Measurements from ENCODE around the gene PHETA2.
"Not testable (repeated sequence)": the region's sequence is repeated elsewhere in the genome, so short reads cannot be mapped to it uniquely, and the experiment has no call there.

Gene PHETA2

DNA sequence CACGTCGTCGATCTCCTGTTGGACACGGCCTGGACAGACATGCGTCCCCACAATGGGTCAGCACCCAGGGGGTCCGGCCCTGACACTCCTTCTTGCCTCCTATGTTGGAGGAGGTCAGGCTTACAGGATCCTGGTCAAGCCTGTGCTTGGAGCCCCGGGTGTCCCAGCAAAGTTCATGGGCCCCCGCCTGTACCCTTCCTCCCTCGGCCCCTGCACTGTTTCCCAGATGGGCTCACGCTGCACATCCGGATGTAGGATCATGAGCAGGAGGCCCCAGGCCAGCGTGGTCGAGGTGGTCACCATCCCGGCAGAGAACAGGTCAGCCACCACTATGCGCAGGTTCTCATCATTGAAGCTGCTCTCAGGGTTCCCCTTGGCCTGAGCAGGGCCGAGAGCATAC is 53.6 kb downstream of the PHETA2 start:
- TF ChIP-seq, protein P1, sequence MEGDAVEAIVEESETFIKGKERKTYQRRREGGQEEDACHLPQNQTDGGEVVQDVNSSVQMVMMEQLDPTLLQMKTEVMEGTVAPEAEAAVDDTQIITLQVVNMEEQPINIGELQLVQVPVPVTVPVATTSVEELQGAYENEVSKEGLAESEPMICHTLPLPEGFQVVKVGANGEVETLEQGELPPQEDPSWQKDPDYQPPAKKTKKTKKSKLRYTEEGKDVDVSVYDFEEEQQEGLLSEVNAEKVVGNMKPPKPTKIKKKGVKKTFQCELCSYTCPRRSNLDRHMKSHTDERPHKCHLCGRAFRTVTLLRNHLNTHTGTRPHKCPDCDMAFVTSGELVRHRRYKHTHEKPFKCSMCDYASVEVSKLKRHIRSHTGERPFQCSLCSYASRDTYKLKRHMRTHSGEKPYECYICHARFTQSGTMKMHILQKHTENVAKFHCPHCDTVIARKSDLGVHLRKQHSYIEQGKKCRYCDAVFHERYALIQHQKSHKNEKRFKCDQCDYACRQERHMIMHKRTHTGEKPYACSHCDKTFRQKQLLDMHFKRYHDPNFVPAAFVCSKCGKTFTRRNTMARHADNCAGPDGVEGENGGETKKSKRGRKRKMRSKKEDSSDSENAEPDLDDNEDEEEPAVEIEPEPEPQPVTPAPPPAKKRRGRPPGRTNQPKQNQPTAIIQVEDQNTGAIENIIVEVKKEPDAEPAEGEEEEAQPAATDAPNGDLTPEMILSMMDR (IDR thresholded peaks at IDR 0.05; ENCODE audit: low read depth, low read length, missing control alignments) = no peak
- no peak overlapping the region for H3K4me3 ChIP-seq (ENCODE audit: low read depth, low read length)
- in situ Hi-C loops (cut with HindIII; ENCODE audit: low pct_ligation_motif_present, low sequenced_read_pairs) = no loop called here

DNA sequence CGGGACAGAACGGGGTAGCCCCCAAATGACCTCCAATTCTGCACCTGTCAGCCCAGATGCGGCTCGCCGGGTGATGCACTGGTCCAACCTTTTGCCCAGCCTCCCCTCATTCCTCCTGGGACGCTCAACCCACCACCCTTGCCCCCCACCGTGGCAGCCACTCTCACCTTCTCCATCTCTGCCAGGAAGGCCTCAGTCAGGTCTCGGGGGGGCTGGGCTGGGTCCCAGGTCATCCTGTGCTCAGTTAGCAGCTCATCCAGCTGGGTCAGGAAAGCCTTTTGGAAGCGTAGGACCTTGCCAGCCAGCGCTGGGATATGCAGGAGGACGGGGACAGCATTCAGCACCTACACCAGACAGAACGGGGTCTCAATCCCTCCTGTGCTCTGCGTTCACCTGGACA is 54.0 kb downstream of the PHETA2 start:
- H3K4me3 ChIP-seq (ENCODE audit: low read depth, low read length); H3K36me3 ChIP-seq (replicated peaks); DNase-seq; H3K27ac ChIP-seq; in situ Hi-C loops (cut with HindIII; ENCODE audit: low pct_ligation_motif_present, low sequenced_read_pairs); H3K27me3 ChIP-seq (replicated peaks): not testable (repeated sequence)

More for the DNA sequence above, 53.6 kb downstream of the PHETA2 start:
- DNase-seq = no peak
- Histone ChIP-seq H3K36me3 (replicated peaks) (no peaks in the 10 kb centered on the region), H3K27me3 (replicated peaks) (no peaks in the 10 kb centered on the region), H3K27ac (no peak overlapping the region)
